Neural progenitor cell (in vitro differentiated cells): ENCODE data around the gene NSRP1.

ENCODE experiments used
- CTCF ChIP-seq: fragments of 200-600 bp; sonication (generic); IDR thresholded peaks from 2 replicates; pipeline ENCODE4 v1.5.1; 2017; ENCODE audit warnings: antibody characterized with exemption, mild to moderate bottlenecking
- EZH2 ChIP-seq: fragments of 200-600 bp; sonication (generic); IDR thresholded peaks from 2 replicates; pipeline ENCODE4 v1.6.1; 2017; ENCODE audit warnings: antibody characterized with exemption, mild to moderate bottlenecking, moderate library complexity

- TF ChIP-seq CTCF, result no peak
- TF ChIP-seq EZH2, result no peak
These were observed 42.4 kb downstream of the NSRP1 start for GRCh38 chr17:30158896-30159625.
